Hepatocyte (in vitro differentiated cells): ENCODE measurements around the gene MSL3. TPM values are rescaled to one million over a fixed set of nuclear protein-coding genes. Genes with fewer than 3 reads are reported as not detected.

Experiments used
- DNase-seq: peaks from one replicate; pipeline ENCODE4 v3.0.0-alpha.2; 2016; ENCODE audit warnings: low spot score
- H2AFZ ChIP-seq: fragments of 200-600 bp; sonication (generic); 2 replicates; pipeline ENCODE4 v1.6.0; 2016; ENCODE audit warnings: antibody characterized with exemption, mild to moderate bottlenecking
- H3K27ac ChIP-seq: fragments of 200-600 bp; sonication (generic); 2 replicates; pipeline ENCODE4 v1.5.1; 2016; ENCODE audit warnings: mild to moderate bottlenecking
- H3K27me3 ChIP-seq: fragments of 200-600 bp; sonication (generic); 2 replicates; pipeline ENCODE4 v1.6.1; 2016
- H3K36me3 ChIP-seq: fragments of 200-600 bp; sonication (generic); replicated peaks from 2 replicates; pipeline ENCODE4 v1.5.1; 2016; ENCODE audit warnings: low read depth; ENCODE audit not compliant: insufficient read depth
- H3K4me1 ChIP-seq: fragments of 200-600 bp; sonication (generic); 2 replicates; pipeline ENCODE4 v1.5.1; 2016; ENCODE audit warnings: mild to moderate bottlenecking, moderate library complexity; ENCODE audit not compliant: insufficient read depth
- H3K4me2 ChIP-seq: fragments of 200-600 bp; sonication (generic); 2 replicates; pipeline ENCODE4 v1.6.0; 2016
- H3K4me3 ChIP-seq: fragments of 200-600 bp; sonication (generic); 2 replicates; pipeline ENCODE4 v1.5.1; 2016; ENCODE audit warnings: mild to moderate bottlenecking
- H3K79me2 ChIP-seq: fragments of 200-600 bp; sonication (generic); 2 replicates; pipeline ENCODE4 v1.6.0; 2017; ENCODE audit warnings: mild to moderate bottlenecking
- H3K9me2 ChIP-seq: fragments of 200-600 bp; sonication (generic); replicated peaks from 2 replicates; pipeline ENCODE4 v1.6.0; 2017; ENCODE audit warnings: mild to moderate bottlenecking; ENCODE audit not compliant: insufficient read depth
- H3K9me3 ChIP-seq: fragments of 200-600 bp; sonication (generic); 2 replicates; pipeline ENCODE4 v1.5.1; 2016; ENCODE audit warnings: low read depth, mild to moderate bottlenecking
- H4K20me1 ChIP-seq: fragments of 200-600 bp; sonication (generic); 2 replicates; pipeline ENCODE4 v1.6.0; 2016; ENCODE audit warnings: mild to moderate bottlenecking; ENCODE audit not compliant: insufficient read depth, poor library complexity, severe bottlenecking
- CTCF ChIP-seq: fragments of 200-600 bp; sonication (generic); IDR thresholded peaks from 2 replicates; pipeline ENCODE4 v1.5.1; 2016; ENCODE audit warnings: antibody characterized with exemption, mild to moderate bottlenecking; ENCODE audit not compliant: poor library complexity
- EZH2 ChIP-seq: fragments of 200-600 bp; sonication (generic); IDR thresholded peaks from 2 replicates; pipeline ENCODE4 v1.6.1; 2016; ENCODE audit warnings: antibody characterized with exemption, mild to moderate bottlenecking, borderline replicate concordance
- EZH2phosphoT487 ChIP-seq: fragments of 200-600 bp; sonication (generic); IDR thresholded peaks from one replicate; pipeline ENCODE4 v1.6.1; 2018; ENCODE audit warnings: antibody characterized with exemption, mild to moderate bottlenecking, low read depth, moderate library complexity; ENCODE audit not compliant: unreplicated experiment, severe bottlenecking
- WGBS: methylation state at CpG from one replicate; pipeline ENCODE4 v1.1.6; 2016; ENCODE audit warnings: low lambda C conversion rate; ENCODE audit errors: missing lambda C conversion rate; 5-methylcytosine and 5-hydroxymethylcytosine counted together
- polyA plus RNA-seq: library from polyadenylated mRNA; unstranded; fragments of >200 nt; fragmentation: Nextera tagmentation; extraction: Ambion mirVana; gene quantifications from 2 replicates; pipeline ENCODE4 v1.2.1, GENCODE V29; 2016
- total RNA-seq: library from RNA; depleted of rRNA; stranded (reverse); fragments of >200 nt; gene quantifications from 2 replicates; pipeline ENCODE4 v1.2.3, GENCODE V29; 2014

MSL3 gene
- total and polyA plus RNA-seq, 2 experiments from 2014 or later, result 13.3 to 17.8 TPM

GRCh38 chrX:11793734-11794133 lies 35.7 kb downstream of the MSL3 start:
- Histone ChIP-seq H3K4me1 (no peaks in the 10 kb centered on the region), H3K36me3 (no peaks in the 10 kb centered on the region), H3K4me2 (no peak overlapping the region), H3K27ac (no peak overlapping the region), H2AFZ (no peak overlapping the region), H3K9me3 (no peaks in the 10 kb centered on the region), H3K4me3 (no peak overlapping the region), H3K9me2 (no peaks in the 10 kb centered on the region), H3K27me3 (no peaks in the 10 kb centered on the region), H3K79me2 (no peaks in the 10 kb centered on the region), H4K20me1 (no peaks in the 10 kb centered on the region)
- DNase-seq, result no peak
- WGBS, result 68% methylated on average over 6 of the region's 6 CpGs
- TF ChIP-seq EZH2phosphoT487, result no peak
- TF ChIP-seq EZH2, result no peak
- TF ChIP-seq CTCF, result no peak

- no peak for DNase-seq
- Histone ChIP-seq H3K36me3 (no peaks in the 10 kb centered on the region), H3K79me2 (no peaks in the 10 kb centered on the region), H2AFZ (no peak overlapping the region), H3K9me2 (no peaks in the 10 kb centered on the region), H3K27ac (no peak overlapping the region), H3K4me3 (no peak overlapping the region), H3K4me2 (no peak overlapping the region), H4K20me1 (no peaks in the 10 kb centered on the region), H3K4me1 (no peaks in the 10 kb centered on the region), H3K27me3 (no peaks in the 10 kb centered on the region), H3K9me3 (no peaks in the 10 kb centered on the region)
- WGBS, result 66% methylated on average over 2 of the region's 2 CpGs
- TF ChIP-seq EZH2 (no peak), CTCF (no peak), EZH2phosphoT487 (no peak)
Measured at GRCh38 chrX:11813341-11813740, 55.3 kb downstream of the MSL3 start.

Other genes with a start within 250 kb of the MSL3 start
- 6.9 and 7.9 TPM in 2 replicates for gene ARHGAP6, start 92.3 kb upstream of the MSL3 start, total RNA-seq
- gene ARHGAP6, start 92.3 kb upstream of the MSL3 start, polyA plus RNA-seq, result 4.9 and 6.4 TPM in 2 replicates